K562 (cell line): Measurements from ENCODE around the gene TOR1A. TPM values are rescaled to one million over a fixed set of nuclear protein-coding genes. Genes with fewer than 3 reads are reported as not detected.

Source experiments
- ATAC-seq: fragments of 200-7000 bp; cut with Tn5 transposase; 3 replicates; pipeline ENCODE4 v1.9.1; 2020; ENCODE audit warnings: moderate library complexity
- BruUV-seq: library from RNA; stranded (reverse); fragments of 400-500 nt; replicated peaks from 2 replicates; lab custom pipeline; 2021; lab: Mats Ljungman, UMichigan
- CTCF ChIA-PET: fragments of 300-600 bp; formaldehyde crosslinking; extraction: SDS; loops from one replicate; lab custom pipeline; 2021; ENCODE audit warnings: low intra/inter-chr PET ratio; lab: Yijun Ruan, JAX
- POLR2A ChIA-PET: fragments of 300-600, 350-650 bp; sonication (Branson Sonifier 250); formaldehyde crosslinking; extraction: SDS; loops from one replicate; lab custom pipeline; 2021; ENCODE audit warnings: antibody characterized with exemption, inconsistent platforms; lab: Yijun Ruan, JAX
- DNase-seq, 4 experiments: peaks; one replicate each; pipeline versions ENCODE4 v3.0.0 to v3.0.0-alpha.2; 2011 to 2018; ENCODE audit warnings: low spot score in 3 of 4, mixed read lengths in 3 of 4; ENCODE audit errors: extremely low read depth in 1 of 4
- FAIRE-seq: peaks from 2 replicates; lab custom pipeline; 2011; peaks lifted over from hg19 to GRCh38; lab: Jason Lieb, UNC
- H2AFZ ChIP-seq: 2 replicates; pipeline ENCODE4 v1.6.0; 2011; ENCODE audit warnings: low read depth, low read length, control low read depth, inconsistent platforms
- H3K27ac ChIP-seq: fragments of 200-600 bp; 3 replicates; pipeline ENCODE4 v1.8.0; 2011; ENCODE audit warnings: low read depth, mild to moderate bottlenecking, control low read depth, inconsistent platforms, low read length, moderate library complexity, mixed read lengths; ENCODE audit errors: extremely low read depth
- H3K27me3 ChIP-seq, 2 experiments: fragments of 300-600 bp in 1 of 2; 2 replicates in 1 of 2; 3 replicates in 1 of 2; pipeline versions ENCODE4 v1.6.0 to v1.8.0; 2011; ENCODE audit warnings: inconsistent platforms in 2 of 2, low read length in 2 of 2, mild to moderate bottlenecking in 1 of 2, mixed read lengths in 1 of 2, moderate library complexity in 1 of 2; ENCODE audit not compliant: control insufficient read depth in 2 of 2, insufficient read depth in 2 of 2
- H3K36me3 ChIP-seq: fragments of 300-600 bp; 3 replicates; pipeline ENCODE4 v1.8.0; 2011; ENCODE audit warnings: mild to moderate bottlenecking, low read length, inconsistent platforms; ENCODE audit not compliant: control insufficient read depth, insufficient read depth
- H3K4me1 ChIP-seq, 2 experiments: fragments of 200-600 bp in 1 of 2; replicated peaks in 1 of 2; 2 replicates in 1 of 2; 3 replicates in 1 of 2; pipeline versions ENCODE4 v1.5.1 to v1.8.0; 2011; ENCODE audit warnings: inconsistent platforms in 2 of 2, low read length in 2 of 2, mild to moderate bottlenecking in 1 of 2, mixed read lengths in 1 of 2, moderate library complexity in 1 of 2; ENCODE audit not compliant: control insufficient read depth in 2 of 2, insufficient read depth in 2 of 2
- H3K4me2 ChIP-seq: 2 replicates; pipeline ENCODE4 v1.6.1; 2011; ENCODE audit warnings: low read length, control low read depth, inconsistent platforms, mixed read lengths; ENCODE audit not compliant: insufficient read depth
- H3K4me3 ChIP-seq: fragments of 200-600 bp; sonication (generic), shearing (Covaris generic); 2 replicates; pipeline ENCODE4 v1.5.1; 2016; ENCODE audit warnings: control low read depth, inconsistent platforms
- H3K79me2 ChIP-seq: fragments of 200-600 bp; 3 replicates; pipeline ENCODE4 v1.8.0; 2011; ENCODE audit warnings: low read length, inconsistent platforms; ENCODE audit not compliant: control insufficient read depth, insufficient read depth
- H3K9ac ChIP-seq, 2 experiments: 2 replicates each; pipeline versions ENCODE4 v1.6.0 to v1.6.1; 2011; ENCODE audit warnings: low read depth in 2 of 2, low read length in 2 of 2, control low read depth in 1 of 2, inconsistent platforms in 1 of 2, mild to moderate bottlenecking in 1 of 2, mixed read lengths in 1 of 2; ENCODE audit not compliant: insufficient read depth in 1 of 2
- H3K9me1 ChIP-seq: one replicate; pipeline ENCODE4 v1.6.0; 2011; ENCODE audit warnings: inconsistent platforms, mild to moderate bottlenecking, low read length, moderate library complexity; ENCODE audit not compliant: control insufficient read depth, insufficient read depth
- H3K9me3 ChIP-seq: replicated peaks from 2 replicates; pipeline ENCODE4 v1.5.1; 2011; ENCODE audit warnings: low read depth, low read length, inconsistent platforms; ENCODE audit not compliant: control insufficient read depth, insufficient read depth
- H4K20me1 ChIP-seq: replicated peaks from 2 replicates; pipeline ENCODE4 v1.6.1; 2011; ENCODE audit warnings: low read length, inconsistent platforms, mixed read lengths; ENCODE audit not compliant: control insufficient read depth, insufficient read depth
- ADNP ChIP-seq: fragments of 200-800 bp; sonication (Bioruptor generic); IDR thresholded peaks from 2 replicates; pipeline ENCODE4 v1.6.1; 2016; ENCODE audit warnings: missing genetic modification characterization, missing compliant biosample characterization
- HMG20A ChIP-seq: fragments of 450-650 bp; formaldehyde crosslinking; conservative IDR thresholded peaks from 2 replicates; pipeline ENCODE4 v1.4.0; 2020; ENCODE audit warnings: mild to moderate bottlenecking, mixed read lengths
- JUNB ChIP-seq: fragments of 450-650 bp; formaldehyde crosslinking; conservative IDR thresholded peaks from 2 replicates; pipeline ENCODE4 v1.4.0; 2020; ENCODE audit warnings: mild to moderate bottlenecking
- PURB ChIP-seq: sonication (generic); formaldehyde crosslinking; IDR thresholded peaks from 2 replicates; pipeline ENCODE4 v1.9.0; 2021; ENCODE audit warnings: low read depth, mild to moderate bottlenecking, missing genetic modification reagents
- SMAD2 ChIP-seq: fragments of 150-350 bp; IDR thresholded peaks from 2 replicates; pipeline ENCODE4 v1.6.1; 2014; ENCODE audit warnings: low read depth, mild to moderate bottlenecking, low read length
- TBL1XR1 ChIP-seq, 2 experiments: IDR thresholded peaks; 2 replicates each; pipeline ENCODE4 v1.6.1; 2012; ENCODE audit warnings: improper control_type of control experiment in 2 of 2, low read length in 2 of 2, mild to moderate bottlenecking in 1 of 2
- TCF7L2 ChIP-seq: fragments of 150-350 bp; IDR thresholded peaks from 2 replicates; pipeline ENCODE4 v1.6.1; 2016; ENCODE audit warnings: low read depth, mild to moderate bottlenecking, low read length, moderate library complexity
- ZFPM2 ChIP-seq: fragments of 250-450 bp; sonication (Bioruptor Pico); IDR thresholded peaks from 2 replicates; pipeline ENCODE4 v1.5.1; 2022; ENCODE audit warnings: mild to moderate bottlenecking
- ZKSCAN3 ChIP-seq: fragments of 250-450 bp; sonication (Bioruptor Pico); IDR thresholded peaks from 2 replicates; pipeline ENCODE4 v1.4.0; 2020
- ZKSCAN8 ChIP-seq: fragments of 200-800 bp; sonication (Bioruptor generic); IDR thresholded peaks from 2 replicates; pipeline ENCODE4 v1.6.1; 2016; ENCODE audit warnings: missing genetic modification characterization, missing compliant biosample characterization
- WGBS: fragments of 100-300 bp; shearing (Covaris generic); methylation state at CpG from one replicate; pipeline ENCODE4 v1.1.6; 2016; ENCODE audit warnings: low coverage, mixed read lengths; ENCODE audit not compliant: insufficient coverage; ENCODE audit errors: missing lambda C conversion rate; 5-methylcytosine and 5-hydroxymethylcytosine counted together
- in situ Hi-C: fragments of 300-500 bp; cut with MboI; formaldehyde crosslinking; loops from 4 replicates; pipeline ENCODE4 v1.15.0; 2018; ENCODE audit warnings: inconsistent platforms, mixed read lengths
- intact Hi-C: fragments of 100-400 bp; cut with micrococcal nuclease; formaldehyde crosslinking; loops from 2 replicates; pipeline ENCODE4 v1.14.2; 2022
- polyA plus RNA-seq, 8 experiments: library from polyadenylated mRNA; depleted of rRNA in 4 of 8; stranded (reverse) in 5 of 8; unstranded in 3 of 8; fragments of >200 nt; fragmentation: Nextera tagmentation in 2 of 8; fragmentation: Illumina TruSeq in 1 of 8; extraction: Ambion mirVana in 2 of 8; extraction: Trizol in 1 of 8; gene quantifications; 2 replicates each; pipeline versions ENCODE4 v1.2.1 to v1.2.3, GENCODE V29; 2011 to 2014; ENCODE audit warnings: inconsistent platforms in 1 of 8, missing spikeins in 1 of 8
- total RNA-seq, 7 experiments: library from RNA; depleted of rRNA in 6 of 7; stranded (reverse); fragments of >200 nt in 6 of 7; fragmentation: Illumina TruSeq in 2 of 7; extraction: Trizol in 2 of 7; gene quantifications; 2 replicates each; pipeline versions ENCODE4 v1.2.1 to v1.2.3, GENCODE V29; 2011 to 2021; ENCODE audit warnings: low replicate concordance in 1 of 7
- TF ChIP-seq, protein P1 (sequence below): fragments of 250-450 bp; sonication (Bioruptor Pico); IDR thresholded peaks from 2 replicates; pipeline ENCODE4 v1.4.0; 2020
- TF ChIP-seq, protein P2 (sequence below): fragments of 200-400 bp; formaldehyde crosslinking; IDR thresholded peaks from 2 replicates; pipeline ENCODE4 v1.6.1; 2017; ENCODE audit warnings: mild to moderate bottlenecking, low read depth, low read length, moderate library complexity
- TF ChIP-seq, protein P3 (sequence below): fragments of 250-450 bp; sonication (Bioruptor Pico); IDR thresholded peaks from 2 replicates; pipeline ENCODE4 v1.5.0; 2020; ENCODE audit warnings: mild to moderate bottlenecking, borderline replicate concordance
- TF ChIP-seq, protein P4 (sequence below): sonication (generic); formaldehyde crosslinking; IDR thresholded peaks from 2 replicates; pipeline ENCODE4 v1.8.0; 2023; ENCODE audit warnings: mild to moderate bottlenecking, missing genetic modification reagents
- TF ChIP-seq, protein P5 (sequence below), 2 experiments: fragments of 450-650 bp; IDR thresholded peaks; 2 replicates each; pipeline ENCODE4 v1.6.1; 2016

The TOR1A gene
- total and polyA plus RNA-seq, 9 of the 15 experiments (the other 6 are each of a cell fraction or from before 2014, with no cell fraction given): 4.5 to 85.8 (median 51.3) TPM

DNA sequence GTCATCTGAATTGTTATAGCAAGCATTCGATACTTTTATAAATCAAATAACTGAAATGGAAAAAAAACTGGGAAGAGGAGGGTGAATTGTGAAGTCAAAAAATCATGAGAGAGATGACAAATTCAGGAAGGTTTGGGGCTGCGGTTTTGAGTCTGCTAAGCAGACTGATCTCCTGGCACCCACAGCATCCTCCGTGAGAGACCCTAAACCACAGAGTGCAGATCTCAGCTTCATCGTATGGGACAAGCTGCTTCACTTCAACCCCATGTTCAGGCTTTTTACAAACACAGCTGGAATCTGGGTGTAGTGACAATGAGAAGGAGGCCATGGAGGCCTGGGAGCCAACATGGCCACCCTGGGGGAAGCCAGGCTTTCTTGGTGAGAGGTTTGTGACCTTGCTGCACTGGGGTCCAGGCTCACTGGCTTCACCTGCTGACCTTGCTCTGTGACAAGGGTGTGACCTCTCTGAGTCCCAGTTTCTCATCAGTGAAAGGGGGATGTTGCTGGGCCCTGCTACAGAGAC, 30.7 kb upstream of the TOR1A start:
- Histone ChIP-seq H4K20me1 (no peaks in the 10 kb centered on the region), H3K9ac (peak overlapping the region in 1 of 2 experiments; percentile 40; a peak in 1 of 4 replicates), H3K4me1 (peaks cover 27 to 29% of the 10 kb centered on the region in 2 experiments; a peak in 4 of 5 replicates), H3K79me2 (peaks cover 28% of the 10 kb centered on the region), H3K9me1 (no peaks in the 10 kb centered on the region), H3K4me2 (no peak overlapping the region), H3K36me3 (peaks cover 94% of the 10 kb centered on the region), H3K4me3 (no peak overlapping the region), H2AFZ (no peak overlapping the region), H3K27ac (no peak overlapping the region), H3K27me3 (no peaks in the 10 kb centered on the region), H3K9me3 (no peaks in the 10 kb centered on the region)
- no peak for FAIRE-seq
- no peak for ATAC-seq
- in situ Hi-C loops: no loop called here
- no TSS peak for BruUV-seq
- POLR2A ChIA-PET: interaction anchor here (0.8 kb wide), 1 partner anchor 9 kb away, joined by 3 read pairs; no protein-coding TSS in a partner anchor
- CTCF ChIA-PET: no interaction called here
- 93% methylated on average over 4 of the region's 4 CpGs for WGBS
- intact Hi-C loops: no loop called here
- DNase-seq: no peak
- TF ChIP-seq SMAD2 (no peak), HMG20A (CRISPR knock-in tag) (no peak), ADNP (no peak), PURB (no peak), TCF7L2 (no peak), TBL1XR1 (IDR thresholded peaks at IDR 0.05; ENCODE audit: low read length in 2 of 2) (no peak), ZFPM2 (CRISPR knock-in tag) (no peak), JUNB (CRISPR knock-in tag) (no peak), ZKSCAN3 (CRISPR knock-in tag) (no peak), ZKSCAN8 (CRISPR knock-in tag) (no peak)
- TF ChIP-seq, protein P1, sequence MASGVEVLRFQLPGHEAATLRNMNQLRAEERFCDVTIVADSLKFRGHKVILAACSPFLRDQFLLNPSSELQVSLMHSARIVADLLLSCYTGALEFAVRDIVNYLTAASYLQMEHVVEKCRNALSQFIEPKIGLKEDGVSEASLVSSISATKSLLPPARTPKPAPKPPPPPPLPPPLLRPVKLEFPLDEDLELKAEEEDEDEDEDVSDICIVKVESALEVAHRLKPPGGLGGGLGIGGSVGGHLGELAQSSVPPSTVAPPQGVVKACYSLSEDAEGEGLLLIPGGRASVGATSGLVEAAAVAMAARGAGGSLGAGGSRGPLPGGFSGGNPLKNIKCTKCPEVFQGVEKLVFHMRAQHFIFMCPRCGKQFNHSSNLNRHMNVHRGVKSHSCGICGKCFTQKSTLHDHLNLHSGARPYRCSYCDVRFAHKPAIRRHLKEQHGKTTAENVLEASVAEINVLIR (CRISPR knock-in tag): no peak
- TF ChIP-seq, protein P2, sequence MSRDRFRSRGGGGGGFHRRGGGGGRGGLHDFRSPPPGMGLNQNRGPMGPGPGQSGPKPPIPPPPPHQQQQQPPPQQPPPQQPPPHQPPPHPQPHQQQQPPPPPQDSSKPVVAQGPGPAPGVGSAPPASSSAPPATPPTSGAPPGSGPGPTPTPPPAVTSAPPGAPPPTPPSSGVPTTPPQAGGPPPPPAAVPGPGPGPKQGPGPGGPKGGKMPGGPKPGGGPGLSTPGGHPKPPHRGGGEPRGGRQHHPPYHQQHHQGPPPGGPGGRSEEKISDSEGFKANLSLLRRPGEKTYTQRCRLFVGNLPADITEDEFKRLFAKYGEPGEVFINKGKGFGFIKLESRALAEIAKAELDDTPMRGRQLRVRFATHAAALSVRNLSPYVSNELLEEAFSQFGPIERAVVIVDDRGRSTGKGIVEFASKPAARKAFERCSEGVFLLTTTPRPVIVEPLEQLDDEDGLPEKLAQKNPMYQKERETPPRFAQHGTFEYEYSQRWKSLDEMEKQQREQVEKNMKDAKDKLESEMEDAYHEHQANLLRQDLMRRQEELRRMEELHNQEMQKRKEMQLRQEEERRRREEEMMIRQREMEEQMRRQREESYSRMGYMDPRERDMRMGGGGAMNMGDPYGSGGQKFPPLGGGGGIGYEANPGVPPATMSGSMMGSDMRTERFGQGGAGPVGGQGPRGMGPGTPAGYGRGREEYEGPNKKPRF: no peak
- TF ChIP-seq, protein P3, sequence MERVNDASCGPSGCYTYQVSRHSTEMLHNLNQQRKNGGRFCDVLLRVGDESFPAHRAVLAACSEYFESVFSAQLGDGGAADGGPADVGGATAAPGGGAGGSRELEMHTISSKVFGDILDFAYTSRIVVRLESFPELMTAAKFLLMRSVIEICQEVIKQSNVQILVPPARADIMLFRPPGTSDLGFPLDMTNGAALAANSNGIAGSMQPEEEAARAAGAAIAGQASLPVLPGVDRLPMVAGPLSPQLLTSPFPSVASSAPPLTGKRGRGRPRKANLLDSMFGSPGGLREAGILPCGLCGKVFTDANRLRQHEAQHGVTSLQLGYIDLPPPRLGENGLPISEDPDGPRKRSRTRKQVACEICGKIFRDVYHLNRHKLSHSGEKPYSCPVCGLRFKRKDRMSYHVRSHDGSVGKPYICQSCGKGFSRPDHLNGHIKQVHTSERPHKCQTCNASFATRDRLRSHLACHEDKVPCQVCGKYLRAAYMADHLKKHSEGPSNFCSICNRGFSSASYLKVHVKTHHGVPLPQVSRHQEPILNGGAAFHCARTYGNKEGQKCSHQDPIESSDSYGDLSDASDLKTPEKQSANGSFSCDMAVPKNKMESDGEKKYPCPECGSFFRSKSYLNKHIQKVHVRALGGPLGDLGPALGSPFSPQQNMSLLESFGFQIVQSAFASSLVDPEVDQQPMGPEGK (CRISPR knock-in tag): no peak
- TF ChIP-seq, protein P4, sequence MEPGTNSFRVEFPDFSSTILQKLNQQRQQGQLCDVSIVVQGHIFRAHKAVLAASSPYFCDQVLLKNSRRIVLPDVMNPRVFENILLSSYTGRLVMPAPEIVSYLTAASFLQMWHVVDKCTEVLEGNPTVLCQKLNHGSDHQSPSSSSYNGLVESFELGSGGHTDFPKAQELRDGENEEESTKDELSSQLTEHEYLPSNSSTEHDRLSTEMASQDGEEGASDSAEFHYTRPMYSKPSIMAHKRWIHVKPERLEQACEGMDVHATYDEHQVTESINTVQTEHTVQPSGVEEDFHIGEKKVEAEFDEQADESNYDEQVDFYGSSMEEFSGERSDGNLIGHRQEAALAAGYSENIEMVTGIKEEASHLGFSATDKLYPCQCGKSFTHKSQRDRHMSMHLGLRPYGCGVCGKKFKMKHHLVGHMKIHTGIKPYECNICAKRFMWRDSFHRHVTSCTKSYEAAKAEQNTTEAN (CRISPR knock-in tag): no peak
- TF ChIP-seq, protein P5, sequence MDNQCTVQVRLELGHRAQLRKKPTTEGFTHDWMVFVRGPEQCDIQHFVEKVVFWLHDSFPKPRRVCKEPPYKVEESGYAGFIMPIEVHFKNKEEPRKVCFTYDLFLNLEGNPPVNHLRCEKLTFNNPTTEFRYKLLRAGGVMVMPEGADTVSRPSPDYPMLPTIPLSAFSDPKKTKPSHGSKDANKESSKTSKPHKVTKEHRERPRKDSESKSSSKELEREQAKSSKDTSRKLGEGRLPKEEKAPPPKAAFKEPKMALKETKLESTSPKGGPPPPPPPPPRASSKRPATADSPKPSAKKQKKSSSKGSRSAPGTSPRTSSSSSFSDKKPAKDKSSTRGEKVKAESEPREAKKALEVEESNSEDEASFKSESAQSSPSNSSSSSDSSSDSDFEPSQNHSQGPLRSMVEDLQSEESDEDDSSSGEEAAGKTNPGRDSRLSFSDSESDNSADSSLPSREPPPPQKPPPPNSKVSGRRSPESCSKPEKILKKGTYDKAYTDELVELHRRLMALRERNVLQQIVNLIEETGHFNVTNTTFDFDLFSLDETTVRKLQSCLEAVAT (IDR thresholded peaks at IDR 0.05): no peak
